Measurements from ENCODE around the gene SFRP5. TPM values are rescaled to one million over a fixed set of nuclear protein-coding genes. Genes with fewer than 3 reads are reported as not detected.

Gene SFRP5
- total and polyA plus RNA-seq, 2 of the 4 experiments (the other 2 are of a cell fraction) = not detected

DNA sequence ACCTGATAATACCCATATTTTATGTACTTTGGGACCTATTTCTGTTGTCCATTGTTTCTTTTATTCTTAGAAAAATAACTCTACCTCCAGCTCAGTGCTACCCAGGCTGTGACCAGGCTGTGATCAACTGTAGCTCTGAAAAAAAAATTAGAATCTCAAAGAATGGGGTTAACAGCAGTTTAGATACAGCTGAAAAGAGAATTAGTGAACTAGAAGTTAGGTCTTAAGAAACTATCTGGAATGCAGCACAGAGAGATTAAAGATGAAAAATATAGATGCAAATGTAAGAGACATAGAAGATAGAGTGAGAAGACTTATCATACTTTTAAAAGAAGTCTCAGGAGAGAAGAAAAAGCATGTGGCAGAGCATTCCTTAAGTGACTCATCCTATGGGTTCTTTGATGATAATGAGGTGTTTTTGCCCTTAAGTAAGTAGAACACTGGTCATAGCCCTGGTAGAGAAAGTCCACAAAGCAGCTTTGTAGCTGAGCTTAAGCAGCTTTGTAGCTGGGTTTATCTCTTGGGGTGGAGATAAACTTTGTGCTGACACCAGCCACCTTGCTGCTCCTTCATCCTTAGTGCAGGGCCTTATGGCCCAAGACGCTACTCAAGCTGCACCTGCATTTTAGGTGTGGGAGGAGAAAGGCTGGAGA is 27.3 kb upstream of the SFRP5 start:
- Histone ChIP-seq H2AK5ac (ENCODE audit: low read depth, low read length) (no peak overlapping the region), H3K9me1 (ENCODE audit: insufficient read depth, low read length) (no peaks in the 10 kb centered on the region), H2BK120ac (ENCODE audit: low read depth, low read length) (no peak overlapping the region), H3K4me1 (ENCODE audit: control insufficient read depth, insufficient read depth, low read length) (no peaks in the 10 kb centered on the region), H2BK15ac (ENCODE audit: low read depth, low read length) (no peak overlapping the region), H3K4ac (ENCODE audit: low read depth, low read length) (no peak overlapping the region), H4K8ac (ENCODE audit: low read depth in 2 of 2, low read length in 2 of 2) (no peak overlapping the region), H3K4me2 (ENCODE audit: low read depth, low read length) (no peak overlapping the region), H4K20me1 (ENCODE audit: insufficient read depth, low read length) (no peaks in the 10 kb centered on the region), H3K9me3 (ENCODE audit: control insufficient read depth, insufficient read depth, low read length) (peaks cover 3% of the 10 kb centered on the region; the same call in 1 of the 2 replicates), H3K23ac (ENCODE audit: low read depth, low read length) (no peak overlapping the region), H3K56ac (ENCODE audit: extremely low read depth, insufficient read depth, low read length) (no peak overlapping the region), H3K27ac (ENCODE audit: insufficient read depth, low read length) (no peak overlapping the region), H3K36me3 (ENCODE audit: control insufficient read depth, insufficient read depth, low read length) (no peaks in the 10 kb centered on the region), H2BK5ac (ENCODE audit: low read depth, low read length, poor library complexity, severe bottlenecking) (no peak overlapping the region), H3K18ac (ENCODE audit: low read depth, low read length) (no peak overlapping the region), H4K5ac (ENCODE audit: low read depth, low read length) (no peak overlapping the region), H3K9ac (ENCODE audit: low read depth, low read length) (no peak overlapping the region), H2AFZ (replicated peaks; ENCODE audit: low read length, poor library complexity) (no peak overlapping the region), H2AK9ac (replicated peaks; ENCODE audit: low read depth, low read length, poor library complexity) (no peak overlapping the region), H3K79me1 (ENCODE audit: low read depth in 1 of 2, low read length in 2 of 2) (no peaks in the 10 kb centered on the region), H3K14ac (replicated peaks; ENCODE audit: low read depth, low read length) (no peak overlapping the region), H3K27me3 (ENCODE audit: control insufficient read depth, insufficient read depth, low read length) (peaks cover 19% of the 10 kb centered on the region), H4K91ac (ENCODE audit: insufficient read depth, low read depth, low read length) (no peak overlapping the region), H3K4me3 (ENCODE audit: insufficient read depth, low read depth, low read length) (no peak overlapping the region), H2BK20ac (ENCODE audit: low read depth, low read length) (no peak overlapping the region)
- dilution Hi-C loops (cut with HindIII; ENCODE audit: low sequenced_read_pairs, unreplicated experiment) (no loop called here), intact Hi-C loops (cut with micrococcal nuclease) (no loop called here), in situ Hi-C loops (cut with MboI; ENCODE audit: low sequenced_read_pairs) (loop anchor here (25.0 kb wide), 1 partner anchor 238 kb away; the partner anchor contains the start of gene CRTAC1)
- TF ChIP-seq SMC3 (IDR thresholded peaks at IDR 0.05; ENCODE audit: low read depth, low read length) (no peak), POLR2A (IDR thresholded peaks at IDR 0.05; ENCODE audit: low read depth, low read length) (no peak), MAZ (IDR thresholded peaks at IDR 0.05; ENCODE audit: borderline replicate concordance, low read depth, low read length) (no peak), RCOR1 (IDR thresholded peaks at IDR 0.05; ENCODE audit: insufficient replicate concordance, low read length) (no peak), MAFK (IDR thresholded peaks at IDR 0.05; ENCODE audit: low read depth, low read length) (no peak), RAD21 (IDR thresholded peaks at IDR 0.05; ENCODE audit: low read length) (no peak), NFE2L2 (IDR thresholded peaks at IDR 0.05; ENCODE audit: low read depth, low read length) (no peak), RFX5 (IDR thresholded peaks at IDR 0.05; ENCODE audit: low read depth, low read length) (no peak), BHLHE40 (IDR thresholded peaks at IDR 0.05; ENCODE audit: low read depth, low read length) (no peak), MXI1 (IDR thresholded peaks at IDR 0.05; ENCODE audit: borderline replicate concordance, low read depth, low read length) (no peak), FOS (IDR thresholded peaks at IDR 0.05; ENCODE audit: low read depth, low read length) (no peak), CEBPB (IDR thresholded peaks at IDR 0.05; ENCODE audit: low read depth, low read length) (no peak)
- TF ChIP-seq, protein P1, sequence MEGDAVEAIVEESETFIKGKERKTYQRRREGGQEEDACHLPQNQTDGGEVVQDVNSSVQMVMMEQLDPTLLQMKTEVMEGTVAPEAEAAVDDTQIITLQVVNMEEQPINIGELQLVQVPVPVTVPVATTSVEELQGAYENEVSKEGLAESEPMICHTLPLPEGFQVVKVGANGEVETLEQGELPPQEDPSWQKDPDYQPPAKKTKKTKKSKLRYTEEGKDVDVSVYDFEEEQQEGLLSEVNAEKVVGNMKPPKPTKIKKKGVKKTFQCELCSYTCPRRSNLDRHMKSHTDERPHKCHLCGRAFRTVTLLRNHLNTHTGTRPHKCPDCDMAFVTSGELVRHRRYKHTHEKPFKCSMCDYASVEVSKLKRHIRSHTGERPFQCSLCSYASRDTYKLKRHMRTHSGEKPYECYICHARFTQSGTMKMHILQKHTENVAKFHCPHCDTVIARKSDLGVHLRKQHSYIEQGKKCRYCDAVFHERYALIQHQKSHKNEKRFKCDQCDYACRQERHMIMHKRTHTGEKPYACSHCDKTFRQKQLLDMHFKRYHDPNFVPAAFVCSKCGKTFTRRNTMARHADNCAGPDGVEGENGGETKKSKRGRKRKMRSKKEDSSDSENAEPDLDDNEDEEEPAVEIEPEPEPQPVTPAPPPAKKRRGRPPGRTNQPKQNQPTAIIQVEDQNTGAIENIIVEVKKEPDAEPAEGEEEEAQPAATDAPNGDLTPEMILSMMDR (conservative IDR thresholded peaks at IDR 0.05; ENCODE audit: low read depth, low read length) = no peak
- TF ChIP-seq, protein P2, sequence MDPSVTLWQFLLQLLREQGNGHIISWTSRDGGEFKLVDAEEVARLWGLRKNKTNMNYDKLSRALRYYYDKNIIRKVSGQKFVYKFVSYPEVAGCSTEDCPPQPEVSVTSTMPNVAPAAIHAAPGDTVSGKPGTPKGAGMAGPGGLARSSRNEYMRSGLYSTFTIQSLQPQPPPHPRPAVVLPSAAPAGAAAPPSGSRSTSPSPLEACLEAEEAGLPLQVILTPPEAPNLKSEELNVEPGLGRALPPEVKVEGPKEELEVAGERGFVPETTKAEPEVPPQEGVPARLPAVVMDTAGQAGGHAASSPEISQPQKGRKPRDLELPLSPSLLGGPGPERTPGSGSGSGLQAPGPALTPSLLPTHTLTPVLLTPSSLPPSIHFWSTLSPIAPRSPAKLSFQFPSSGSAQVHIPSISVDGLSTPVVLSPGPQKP (IDR thresholded peaks at IDR 0.05; ENCODE audit: borderline replicate concordance, low read depth, low read length) = no peak
- TF ChIP-seq, protein P3, sequence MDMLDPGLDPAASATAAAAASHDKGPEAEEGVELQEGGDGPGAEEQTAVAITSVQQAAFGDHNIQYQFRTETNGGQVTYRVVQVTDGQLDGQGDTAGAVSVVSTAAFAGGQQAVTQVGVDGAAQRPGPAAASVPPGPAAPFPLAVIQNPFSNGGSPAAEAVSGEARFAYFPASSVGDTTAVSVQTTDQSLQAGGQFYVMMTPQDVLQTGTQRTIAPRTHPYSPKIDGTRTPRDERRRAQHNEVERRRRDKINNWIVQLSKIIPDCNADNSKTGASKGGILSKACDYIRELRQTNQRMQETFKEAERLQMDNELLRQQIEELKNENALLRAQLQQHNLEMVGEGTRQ (IDR thresholded peaks at IDR 0.05; ENCODE audit: low read depth, low read length) = no peak
- DNase-seq = no peak
- BruUV-seq (replicated peaks) = no TSS peak
- ChIA-PET POLR2A (ENCODE audit: unreplicated experiment) (no interaction called here), CTCF (no interaction called here)
- WGBS, 2 experiments (ENCODE audit: extremely low coverage in 2 of 2, insufficient read length in 1 of 2) = no CpG with 5 or more reads among the region's 1 CpG
- no peak for ATAC-seq (ENCODE audit: low read depth)

Measured in IMR-90 (cell line).